GM19455 (cell line): ENCODE measurements around the gene R3HDM4.

Experiments
- ATAC-seq: cut with Tn5 transposase; IDR thresholded peaks from one replicate; pipeline ENCODE4 v1.9.1; 2021; ENCODE audit not compliant: unreplicated experiment

Gene R3HDM4

DNA sequence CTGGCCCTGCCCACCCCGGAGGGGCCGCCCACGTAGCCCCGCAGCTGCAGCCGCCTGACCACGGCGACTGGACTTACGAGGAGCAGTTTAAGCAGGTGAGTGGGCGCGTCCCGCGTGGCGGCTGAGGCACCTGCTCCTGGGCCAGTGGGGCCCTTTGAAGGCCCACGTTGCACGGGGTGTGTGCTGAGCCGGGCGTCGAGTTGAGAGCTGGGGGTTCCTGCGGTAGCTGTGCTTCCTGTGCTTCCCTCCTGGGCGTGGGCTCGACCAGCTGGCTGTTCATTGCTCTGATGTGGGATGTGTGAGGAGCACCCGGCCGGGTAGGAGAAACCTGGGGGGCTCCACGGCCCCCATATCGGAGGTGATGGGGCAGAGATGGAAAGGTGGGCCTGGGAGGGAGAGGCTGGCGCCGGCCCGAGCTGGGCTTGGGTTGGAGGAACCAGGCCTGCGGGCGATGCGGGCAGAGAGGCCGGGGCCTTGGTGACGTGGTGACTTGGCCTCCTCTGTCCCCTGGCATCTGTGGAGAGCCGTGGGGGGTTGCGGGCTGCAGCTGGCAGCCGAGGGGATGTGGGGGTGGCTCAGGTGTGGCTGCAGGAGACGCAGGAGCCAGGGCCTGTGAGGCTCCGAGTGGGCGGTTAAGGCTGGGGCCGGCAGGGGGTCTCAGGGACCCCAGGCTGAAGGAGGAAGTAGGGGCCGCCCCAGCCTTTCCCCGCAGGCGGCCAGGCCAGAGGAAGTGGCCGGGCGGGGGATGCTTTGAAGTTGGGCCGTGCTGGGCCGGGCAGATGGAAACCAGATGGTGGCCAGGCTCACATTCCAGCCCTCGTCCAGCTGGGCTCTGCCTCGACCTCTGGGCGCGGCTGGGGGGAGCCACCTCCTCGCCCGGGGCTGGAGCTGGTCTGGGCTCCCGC, 19.9 kb upstream of the R3HDM4 start:
- no peak for ATAC-seq

DNA sequence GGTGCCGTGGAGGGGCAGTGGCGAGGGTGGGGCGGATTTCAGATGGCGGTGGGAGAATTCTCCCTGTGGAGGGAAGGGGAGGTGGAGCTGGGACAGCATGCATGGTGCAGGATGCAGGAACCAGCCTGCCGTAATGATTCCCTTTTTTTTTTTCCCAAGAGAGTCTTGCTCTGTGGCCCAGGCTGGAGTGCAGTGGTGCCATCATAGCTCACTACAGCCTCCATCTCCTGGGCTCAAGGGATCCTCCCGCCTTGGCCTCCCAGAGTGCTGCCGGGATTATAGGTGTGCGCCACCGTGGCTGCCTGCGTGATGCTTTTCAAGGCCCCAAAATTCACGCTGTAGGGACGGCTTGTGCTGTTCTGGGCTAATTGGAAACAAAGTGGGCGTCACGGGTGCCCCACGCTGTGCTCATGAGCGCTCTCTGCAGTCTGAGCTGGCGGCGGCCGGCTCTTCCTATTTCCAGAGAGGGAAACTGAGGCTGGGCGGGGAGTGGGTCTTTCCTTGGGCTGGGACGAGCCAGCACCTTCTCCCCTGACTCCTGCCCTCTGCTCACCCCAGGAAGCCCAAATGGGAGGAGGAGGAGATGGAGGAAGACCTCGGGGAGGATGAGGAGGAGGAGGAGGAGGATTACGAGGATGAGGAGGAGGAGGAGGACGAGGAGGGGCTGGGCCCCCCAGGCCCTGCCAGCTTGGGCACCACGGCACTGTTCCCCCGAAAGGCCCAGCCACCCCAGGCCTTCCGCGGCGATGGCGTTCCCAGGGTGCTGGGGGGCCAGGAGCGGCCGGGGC, 19.0 kb upstream of the R3HDM4 start:
- no peak for ATAC-seq

DNA sequence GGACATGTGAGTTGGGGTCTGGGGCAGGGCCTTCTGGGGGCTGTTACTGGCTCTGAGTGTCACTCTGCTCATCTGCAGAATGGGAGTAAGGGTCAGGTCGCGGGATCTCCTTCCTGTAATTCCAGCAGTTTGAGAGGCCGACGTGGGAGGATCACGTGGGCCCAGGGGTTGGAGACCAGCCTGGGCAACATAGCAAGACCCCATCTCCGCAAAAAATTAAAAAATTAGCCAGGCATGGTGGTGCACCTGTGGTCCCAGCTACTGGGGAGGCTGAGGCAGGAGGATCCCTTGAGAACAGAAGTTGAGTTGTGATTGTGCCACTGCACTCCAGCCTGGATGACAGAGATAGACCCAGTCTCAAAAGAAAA, 16.9 kb upstream of the R3HDM4 start:
- ATAC-seq: no peak

DNA sequence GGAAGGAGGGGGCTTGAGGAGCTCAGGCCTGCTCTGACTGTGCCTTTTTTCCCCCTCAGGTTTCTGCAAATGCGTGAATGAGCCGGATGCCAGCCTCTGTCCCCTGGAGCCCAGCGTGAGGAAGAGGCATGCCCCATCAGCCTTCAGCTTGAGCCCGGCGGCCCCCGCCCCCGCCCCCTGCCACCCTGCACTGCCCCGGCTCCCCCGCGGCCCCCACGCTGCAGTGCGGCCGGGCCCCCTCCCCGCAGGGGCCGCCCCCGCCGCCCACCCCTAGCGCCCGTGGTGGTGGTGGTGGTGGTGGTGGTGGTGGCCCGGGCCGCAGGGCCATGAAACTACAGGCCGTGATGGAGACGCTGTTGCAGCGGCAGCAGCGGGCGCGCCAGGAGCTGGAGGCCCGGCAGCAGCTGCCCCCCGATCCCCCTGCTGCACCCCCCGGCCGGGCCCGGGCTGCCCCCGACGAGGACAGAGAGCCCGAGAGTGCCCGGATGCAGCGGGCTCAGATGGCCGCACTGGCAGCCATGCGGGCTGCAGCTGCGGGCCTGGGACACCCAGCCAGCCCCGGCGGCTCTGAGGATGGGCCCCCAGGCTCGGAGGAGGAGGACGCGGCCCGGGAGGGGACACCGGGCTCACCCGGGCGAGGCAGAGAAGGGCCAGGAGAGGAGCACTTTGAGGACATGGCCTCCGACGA, 16.3 kb upstream of the R3HDM4 start:
- ATAC-seq: no peak

DNA sequence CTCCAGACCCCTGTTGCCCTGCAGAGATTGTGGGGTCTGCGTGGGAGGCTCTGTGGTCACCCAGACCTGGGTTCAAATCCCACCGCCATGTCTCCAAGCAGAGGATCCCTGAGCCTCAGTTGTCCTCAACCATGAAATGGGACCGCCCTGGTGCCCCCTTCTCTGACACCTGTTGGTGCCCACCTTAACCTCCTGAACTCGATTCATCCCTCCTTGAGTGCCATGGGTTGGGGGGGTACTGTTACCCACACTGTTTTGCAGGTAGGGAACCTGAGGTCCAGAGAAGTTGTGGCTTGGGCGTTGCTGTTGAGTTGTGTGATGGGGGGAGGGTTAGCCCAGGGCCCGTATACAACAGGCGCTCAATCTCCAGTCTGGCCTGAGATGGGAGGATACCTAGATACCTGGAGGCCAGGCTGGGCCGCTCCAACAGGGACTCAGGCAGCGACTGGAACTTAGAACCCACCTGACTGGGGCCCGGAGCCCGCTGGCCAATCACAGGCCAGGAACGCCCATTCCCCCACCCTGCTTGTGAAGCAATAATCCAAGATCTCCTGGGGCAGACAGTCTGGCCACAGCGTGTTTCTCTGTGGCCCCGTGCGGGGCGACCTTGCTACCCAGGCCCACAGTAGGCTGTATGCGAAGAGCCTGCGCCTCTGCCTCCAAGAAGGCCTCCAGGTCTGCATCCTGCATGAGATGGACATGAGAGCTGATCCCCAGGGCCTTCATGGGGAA, 15.6 kb upstream of the R3HDM4 start:
- no peak for ATAC-seq

DNA sequence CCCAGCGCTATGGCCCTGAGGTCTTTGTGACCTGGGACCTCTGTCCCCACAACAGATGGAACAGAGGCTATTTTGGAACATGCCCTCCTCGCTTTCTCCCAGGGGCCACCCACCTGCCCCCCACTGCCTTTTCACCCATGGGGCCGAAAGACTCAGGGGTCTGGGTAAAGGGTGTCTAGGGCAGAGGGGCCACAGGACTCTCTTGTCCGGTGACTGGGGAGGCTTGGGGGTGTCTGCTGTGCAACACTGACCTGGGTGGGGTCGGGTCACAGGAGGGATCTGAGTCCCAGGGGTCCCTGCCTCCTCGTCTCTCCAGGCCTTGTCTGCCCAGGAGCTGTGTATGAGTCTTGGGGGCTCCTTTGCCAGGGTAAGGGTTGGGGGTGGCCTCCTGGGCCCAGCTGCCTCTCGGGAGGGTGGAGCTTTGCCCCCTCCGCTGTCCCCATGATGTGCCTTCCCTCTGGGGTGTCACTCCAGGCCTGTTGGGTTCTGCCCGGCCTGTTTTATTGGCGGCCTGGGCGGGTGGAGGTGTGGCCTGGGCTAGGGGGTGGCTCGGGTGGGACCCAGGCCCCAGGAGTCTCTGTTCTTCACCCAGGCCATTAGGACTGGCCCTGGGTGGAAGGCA, 14.9 kb upstream of the R3HDM4 start:
- ATAC-seq: no peak

DNA sequence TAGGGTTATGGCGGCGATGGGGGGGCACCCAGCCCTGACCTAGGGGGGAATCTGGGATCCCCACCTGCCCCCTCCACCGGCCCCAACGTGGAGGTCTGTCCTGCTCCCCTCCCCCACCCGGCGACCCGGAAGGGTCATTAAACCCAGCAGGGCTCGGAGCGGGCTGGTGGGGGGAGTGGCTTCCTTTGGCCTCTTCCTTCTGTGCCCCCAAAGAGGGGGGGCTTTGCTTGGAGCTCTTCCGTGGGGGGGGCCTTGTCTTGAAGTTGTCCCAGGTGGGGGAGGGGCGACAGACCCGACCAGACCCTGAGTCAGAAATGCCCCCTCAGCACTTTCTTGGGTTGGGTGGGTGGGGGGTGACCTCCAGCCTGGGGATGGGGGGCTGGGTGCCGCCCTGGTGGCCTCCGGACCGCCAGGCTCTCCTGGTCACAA, 14.3 kb upstream of the R3HDM4 start:
- ATAC-seq: no peak

DNA sequence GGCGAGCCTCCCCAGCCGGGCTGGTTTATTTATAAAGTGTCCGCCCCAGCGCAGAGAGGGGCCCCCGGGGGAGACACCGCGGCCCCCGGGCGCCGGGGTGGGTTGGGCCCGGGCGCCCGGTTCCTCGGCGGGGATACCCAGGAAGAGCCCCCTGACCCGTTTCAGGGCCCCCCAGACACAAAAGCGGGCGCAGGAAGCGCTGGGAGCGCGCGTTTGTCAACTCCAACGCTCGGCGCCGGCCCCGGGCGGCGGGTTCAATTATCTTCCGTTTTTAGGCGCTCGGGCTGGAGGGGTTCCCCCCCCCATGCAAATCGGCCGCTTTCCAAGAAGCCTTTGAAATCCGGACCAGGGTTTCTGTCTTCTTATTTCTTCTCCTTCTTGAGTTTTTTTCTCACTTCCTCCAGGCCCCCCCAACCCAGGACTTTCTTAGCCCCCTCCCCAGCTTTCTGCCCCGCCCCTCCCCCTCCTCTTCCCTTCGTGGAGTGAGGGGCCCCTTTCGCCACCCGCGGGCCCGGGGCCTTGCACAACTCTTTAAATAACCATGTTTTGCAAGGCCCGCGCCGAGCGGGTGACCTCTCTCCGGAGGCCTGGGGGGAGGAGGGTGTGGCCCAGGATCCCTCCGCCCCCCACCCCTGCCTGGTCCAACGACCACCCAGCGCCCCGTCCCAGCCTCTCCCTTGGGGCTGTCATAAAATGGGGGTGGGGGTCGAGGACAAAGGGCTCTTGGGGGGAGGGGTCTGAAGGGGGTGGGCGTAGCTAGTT, 13.8 kb upstream of the R3HDM4 start:
- ATAC-seq: no peak

DNA sequence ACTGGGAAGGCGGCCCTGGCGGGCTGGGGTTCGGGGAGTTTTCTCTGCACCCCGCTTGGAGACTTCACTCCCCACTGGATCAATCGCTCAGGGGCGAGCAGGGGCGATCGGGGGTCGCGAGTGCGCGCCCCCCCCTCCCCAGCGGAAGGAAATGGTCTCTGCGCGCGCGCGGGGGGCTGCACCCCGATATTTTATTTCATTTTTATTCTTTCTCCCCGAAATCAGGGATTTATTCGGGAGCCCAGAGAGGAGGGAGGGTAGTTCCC, 13.2 kb upstream of the R3HDM4 start:
- ATAC-seq: no peak

DNA sequence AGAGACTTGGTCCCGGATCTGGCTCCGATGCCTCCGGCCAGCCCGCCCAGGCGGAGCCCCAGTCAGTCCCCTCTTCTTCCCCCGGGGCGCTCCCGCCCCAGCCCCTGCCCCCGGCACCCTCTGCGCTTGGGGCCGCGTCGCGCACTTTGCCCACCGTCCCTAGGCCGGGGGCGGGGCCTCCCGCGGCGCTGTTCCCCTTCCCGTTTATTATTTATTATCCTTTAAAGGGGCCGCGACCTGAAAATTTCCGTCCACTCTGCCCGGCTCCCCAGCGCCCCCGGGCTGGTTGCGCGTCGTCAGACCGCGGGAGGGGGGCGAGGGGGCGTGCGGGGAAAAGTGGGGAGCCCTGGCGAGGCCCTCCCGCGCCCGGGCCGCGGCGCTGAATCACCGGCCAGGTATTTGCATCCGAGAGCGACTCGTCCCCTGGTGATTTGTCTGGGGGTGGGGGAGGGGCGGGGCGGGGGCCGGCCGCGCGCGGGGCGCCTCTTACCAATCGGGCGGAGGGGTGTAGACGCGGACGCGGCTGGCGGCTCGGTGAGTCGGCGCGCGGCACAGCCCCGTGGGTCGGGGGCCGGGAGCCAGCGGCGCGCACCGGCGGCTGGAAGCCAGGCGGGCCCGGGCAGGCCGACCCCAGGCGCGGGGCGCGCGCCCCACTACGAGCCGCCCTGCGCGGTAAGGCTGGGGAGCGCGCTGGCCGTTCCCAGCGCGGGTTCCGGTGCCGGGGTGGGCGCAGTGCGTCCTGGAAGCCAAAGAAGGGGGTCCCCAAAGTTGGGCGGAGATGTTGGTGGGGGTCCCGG, 12.7 kb upstream of the R3HDM4 start, which contains the start of gene ARID3A:
ARID3A (plus strand) TSS at position 510 of the 797 bp plus-strand sequence. CDS start 3,494 bp downstream, outside the sequence.
- peak; percentile 45 for ATAC-seq

DNA sequence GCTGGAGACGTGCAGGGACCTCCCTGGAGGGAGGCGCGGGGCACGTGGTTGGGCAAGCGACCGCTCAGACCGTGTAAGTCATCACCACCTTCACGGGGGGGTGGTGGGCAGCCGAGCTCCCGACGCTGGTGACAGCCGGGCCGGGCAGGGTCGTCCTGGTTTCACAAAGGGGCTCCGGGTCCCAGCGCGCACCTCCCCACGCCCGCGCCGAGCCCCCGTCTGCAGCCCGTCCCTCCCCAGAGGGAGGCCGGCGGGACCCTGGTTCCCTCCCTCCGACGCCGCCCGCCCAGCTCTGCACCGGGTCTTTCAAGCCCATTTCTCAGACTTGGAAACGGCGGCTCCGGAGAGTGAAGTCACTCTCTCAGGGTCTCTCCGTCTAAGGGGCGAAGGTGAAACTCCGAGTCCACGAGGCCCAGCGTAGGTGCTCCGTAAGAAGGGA, 12.1 kb upstream of the R3HDM4 start:
- peak; percentile 37 for ATAC-seq

DNA sequence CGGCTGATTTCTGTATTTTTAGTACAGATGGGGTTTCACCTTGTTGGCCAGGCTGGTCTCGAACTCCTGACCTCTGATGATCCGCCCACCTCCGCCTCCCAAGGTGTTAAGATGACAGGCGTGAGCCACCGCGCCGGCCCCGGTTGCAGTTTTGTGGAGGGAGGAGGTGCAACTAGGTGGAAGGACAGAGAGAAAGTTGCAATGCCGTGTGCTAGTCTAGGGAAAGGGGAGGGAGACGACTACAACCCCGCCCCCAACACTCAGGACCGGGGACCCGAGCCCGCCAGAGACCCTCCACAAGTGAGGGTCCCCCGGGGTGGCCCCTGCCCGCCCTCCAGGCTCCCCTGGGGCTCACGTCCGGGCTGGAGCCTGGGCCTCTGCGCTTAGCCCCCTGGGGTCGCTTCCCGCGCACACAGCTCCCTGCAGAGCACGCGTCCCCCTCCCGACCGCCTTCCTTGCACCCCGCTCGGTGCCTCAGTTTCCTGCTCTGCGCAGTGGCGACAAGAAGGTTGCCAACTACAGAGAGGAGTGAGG, 11.6 kb upstream of the R3HDM4 start:
- ATAC-seq: peak; percentile 0

DNA sequence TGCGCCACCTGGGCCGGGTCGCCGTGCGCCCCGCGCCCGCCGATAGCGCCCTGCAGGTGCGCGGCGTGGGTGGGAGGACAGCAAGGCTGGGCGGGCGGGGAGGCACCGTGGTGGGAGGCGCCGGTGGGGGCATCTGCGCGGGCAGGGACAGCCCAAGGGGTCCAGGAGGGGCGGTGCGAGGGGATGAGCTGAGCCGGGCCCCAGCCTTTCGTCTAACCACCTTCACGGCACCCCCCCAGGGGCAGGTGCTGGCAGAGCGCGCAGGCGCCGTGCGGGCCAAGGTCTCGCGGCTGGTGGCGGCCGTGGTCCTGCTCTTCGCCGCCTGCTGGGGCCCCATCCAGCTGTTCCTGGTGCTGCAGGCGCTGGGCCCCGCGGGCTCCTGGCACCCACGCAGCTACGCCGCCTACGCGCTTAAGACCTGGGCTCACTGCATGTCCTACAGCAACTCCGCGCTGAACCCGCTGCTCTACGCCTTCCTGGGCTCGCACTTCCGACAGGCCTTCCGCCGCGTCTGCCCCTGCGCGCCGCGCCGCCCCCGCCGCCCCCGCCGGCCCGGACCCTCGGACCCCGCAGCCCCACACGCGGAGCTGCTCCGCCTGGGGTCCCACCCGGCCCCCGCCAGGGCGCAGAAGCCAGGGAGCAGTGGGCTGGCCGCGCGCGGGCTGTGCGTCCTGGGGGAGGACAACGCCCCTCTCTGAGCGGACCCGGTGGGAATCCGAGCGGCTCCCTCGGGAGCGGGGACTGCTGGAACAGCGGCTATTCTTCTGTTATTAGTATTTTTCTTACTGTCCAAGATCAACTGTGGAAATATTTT, 7.2 kb upstream of the R3HDM4 start:
- ATAC-seq: no peak

DNA sequence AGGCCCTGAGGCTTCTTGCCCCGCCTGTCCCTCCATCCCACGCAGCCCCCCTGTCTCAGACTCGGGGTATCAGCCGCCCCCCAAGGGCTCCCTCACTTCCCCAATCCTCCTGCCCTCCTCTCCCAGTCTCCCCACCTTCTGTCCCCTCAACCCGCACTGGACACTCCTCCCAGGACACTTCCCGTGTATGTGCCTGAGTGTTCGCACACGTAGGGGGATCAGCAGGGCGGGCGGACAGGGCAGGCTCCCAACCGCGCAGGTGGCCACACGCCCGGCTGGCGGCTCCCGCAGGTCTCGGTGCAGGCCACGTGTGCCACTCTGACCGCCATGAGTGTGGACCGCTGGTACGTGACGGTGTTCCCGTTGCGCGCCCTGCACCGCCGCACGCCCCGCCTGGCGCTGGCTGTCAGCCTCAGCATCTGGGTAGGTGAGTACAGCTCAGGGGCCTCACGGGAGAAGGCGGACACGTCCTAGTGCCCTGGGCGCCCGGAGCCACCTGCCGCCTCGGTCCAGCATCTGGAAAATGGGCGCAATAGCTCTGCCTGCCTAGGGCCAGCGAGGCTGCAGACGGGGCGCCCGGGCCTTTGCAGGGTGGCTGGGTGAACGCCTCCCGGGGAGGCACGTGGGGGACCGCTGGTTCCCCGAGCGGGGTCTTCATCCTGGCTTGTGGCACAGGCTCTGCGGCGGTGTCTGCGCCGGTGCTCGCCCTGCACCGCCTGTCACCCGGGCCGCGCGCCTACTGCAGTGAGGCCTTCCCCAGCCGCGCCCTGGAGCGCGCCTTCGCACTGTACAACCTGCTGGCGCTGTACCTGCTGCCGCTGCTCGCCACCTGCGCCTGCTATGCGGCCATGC, 6.4 kb upstream of the R3HDM4 start:
- no peak for ATAC-seq

DNA sequence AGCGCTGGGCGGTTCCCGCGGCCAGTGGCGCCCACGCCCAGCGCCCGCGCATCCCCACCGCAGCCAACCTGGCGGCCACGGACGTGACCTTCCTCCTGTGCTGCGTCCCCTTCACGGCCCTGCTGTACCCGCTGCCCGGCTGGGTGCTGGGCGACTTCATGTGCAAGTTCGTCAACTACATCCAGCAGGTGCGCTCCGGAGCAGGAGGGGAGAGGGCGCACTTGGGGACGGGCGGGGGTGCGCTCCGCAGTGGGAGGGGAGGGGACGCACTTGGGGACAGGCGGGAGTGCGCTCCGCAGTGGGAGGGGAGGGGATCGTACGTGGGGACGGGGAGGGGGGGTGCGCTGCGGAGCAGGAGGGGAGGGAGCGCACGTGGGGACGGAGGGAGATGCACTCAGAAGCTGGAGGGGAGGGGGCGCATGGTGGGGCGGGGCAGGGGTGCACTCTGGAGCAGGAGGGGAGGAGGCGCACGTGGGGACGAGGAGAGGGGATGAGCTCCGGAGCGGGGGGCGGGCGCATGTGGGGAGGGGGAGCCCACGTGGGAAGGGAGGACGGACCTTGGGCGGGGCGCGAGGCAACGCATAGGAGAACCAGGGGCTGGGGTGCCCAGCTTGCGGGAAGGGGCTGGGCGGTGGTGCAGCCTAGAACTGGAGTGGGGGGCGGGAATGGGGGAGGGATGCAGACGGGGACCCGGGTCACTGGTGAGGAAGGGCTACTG, 5.6 kb upstream of the R3HDM4 start:
- no peak for ATAC-seq

DNA sequence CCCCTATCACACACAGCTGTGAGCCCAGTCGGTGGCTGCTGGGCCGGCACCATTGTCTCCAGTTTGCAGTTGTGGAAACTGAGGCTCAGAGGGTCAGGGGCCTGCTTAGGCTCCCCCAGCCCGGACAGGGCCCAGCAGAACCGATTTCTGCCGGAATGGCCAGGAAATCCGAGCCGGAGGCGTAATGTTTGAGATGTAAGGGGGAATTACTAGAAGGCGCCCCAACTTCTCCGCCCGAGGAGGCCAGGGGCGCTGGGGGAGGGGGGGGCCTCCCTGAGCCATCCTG, 5.1 kb upstream of the R3HDM4 start:
- ATAC-seq: no peak
